Measurements from ENCODE around the gene NMT1. TPM values are rescaled to one million over a fixed set of nuclear protein-coding genes. Genes with fewer than 3 reads are reported as not detected.

The NMT1 gene
- total RNA-seq, 1 experiment from 2014 or later, result 89.7 TPM

DNA sequence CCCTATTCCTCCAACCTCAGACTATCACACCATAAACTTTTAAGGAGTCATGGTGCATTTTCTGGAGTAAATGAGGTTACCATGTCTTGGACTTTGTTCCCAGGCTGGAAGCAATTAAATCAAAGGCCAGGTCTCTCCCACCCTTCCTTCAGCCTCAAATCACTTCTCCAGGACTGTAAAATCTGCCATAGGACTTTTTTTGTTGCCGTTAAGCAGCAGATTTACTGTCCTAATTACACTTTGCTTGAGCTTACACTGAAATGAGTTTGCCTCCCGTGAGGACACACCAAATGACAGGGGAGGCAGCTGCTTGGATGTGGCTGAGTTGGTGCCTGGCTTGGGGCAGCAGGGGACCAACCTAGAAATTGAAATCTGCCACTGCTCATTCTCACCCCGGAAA lies 24.4 kb upstream of the NMT1 start:
- peaks cover 26% of the 10 kb centered on the region for H3K36me3 Mint-ChIP-seq (ENCODE audit: insufficient read depth, unreplicated experiment)
- no peaks in the 10 kb centered on the region for H3K4me1 Mint-ChIP-seq (ENCODE audit: insufficient read depth, unreplicated experiment)
- ChIA-PET CTCF (interaction anchor here (1.0 kb wide), 1 partner anchor 13 kb away, joined by 3 read pairs; no protein-coding TSS in a partner anchor), POLR2A (interaction anchor here (1.0 kb wide), 1 partner anchor 11 kb away, joined by 3 read pairs; no protein-coding TSS in a partner anchor)
- DNase-seq (ENCODE audit: unreplicated experiment), result no peak
- TF ChIP-seq, protein P1, sequence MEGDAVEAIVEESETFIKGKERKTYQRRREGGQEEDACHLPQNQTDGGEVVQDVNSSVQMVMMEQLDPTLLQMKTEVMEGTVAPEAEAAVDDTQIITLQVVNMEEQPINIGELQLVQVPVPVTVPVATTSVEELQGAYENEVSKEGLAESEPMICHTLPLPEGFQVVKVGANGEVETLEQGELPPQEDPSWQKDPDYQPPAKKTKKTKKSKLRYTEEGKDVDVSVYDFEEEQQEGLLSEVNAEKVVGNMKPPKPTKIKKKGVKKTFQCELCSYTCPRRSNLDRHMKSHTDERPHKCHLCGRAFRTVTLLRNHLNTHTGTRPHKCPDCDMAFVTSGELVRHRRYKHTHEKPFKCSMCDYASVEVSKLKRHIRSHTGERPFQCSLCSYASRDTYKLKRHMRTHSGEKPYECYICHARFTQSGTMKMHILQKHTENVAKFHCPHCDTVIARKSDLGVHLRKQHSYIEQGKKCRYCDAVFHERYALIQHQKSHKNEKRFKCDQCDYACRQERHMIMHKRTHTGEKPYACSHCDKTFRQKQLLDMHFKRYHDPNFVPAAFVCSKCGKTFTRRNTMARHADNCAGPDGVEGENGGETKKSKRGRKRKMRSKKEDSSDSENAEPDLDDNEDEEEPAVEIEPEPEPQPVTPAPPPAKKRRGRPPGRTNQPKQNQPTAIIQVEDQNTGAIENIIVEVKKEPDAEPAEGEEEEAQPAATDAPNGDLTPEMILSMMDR (IDR thresholded peaks at IDR 0.05; ENCODE audit: unreplicated experiment), result no peak
- no peak overlapping the region for H3K27ac Mint-ChIP-seq (ENCODE audit: low read depth, unreplicated experiment)
- no peaks in the 10 kb centered on the region for H3K9me3 Mint-ChIP-seq (ENCODE audit: unreplicated experiment)
- H3K4me3 Mint-ChIP-seq (ENCODE audit: unreplicated experiment), result no peak overlapping the region
- intact Hi-C loops (cut with micrococcal nuclease), result no loop called here
- BruUV-seq (replicated peaks), result no TSS peak
- no peaks in the 10 kb centered on the region for H3K27me3 Mint-ChIP-seq (ENCODE audit: insufficient read depth, unreplicated experiment)

DNA sequence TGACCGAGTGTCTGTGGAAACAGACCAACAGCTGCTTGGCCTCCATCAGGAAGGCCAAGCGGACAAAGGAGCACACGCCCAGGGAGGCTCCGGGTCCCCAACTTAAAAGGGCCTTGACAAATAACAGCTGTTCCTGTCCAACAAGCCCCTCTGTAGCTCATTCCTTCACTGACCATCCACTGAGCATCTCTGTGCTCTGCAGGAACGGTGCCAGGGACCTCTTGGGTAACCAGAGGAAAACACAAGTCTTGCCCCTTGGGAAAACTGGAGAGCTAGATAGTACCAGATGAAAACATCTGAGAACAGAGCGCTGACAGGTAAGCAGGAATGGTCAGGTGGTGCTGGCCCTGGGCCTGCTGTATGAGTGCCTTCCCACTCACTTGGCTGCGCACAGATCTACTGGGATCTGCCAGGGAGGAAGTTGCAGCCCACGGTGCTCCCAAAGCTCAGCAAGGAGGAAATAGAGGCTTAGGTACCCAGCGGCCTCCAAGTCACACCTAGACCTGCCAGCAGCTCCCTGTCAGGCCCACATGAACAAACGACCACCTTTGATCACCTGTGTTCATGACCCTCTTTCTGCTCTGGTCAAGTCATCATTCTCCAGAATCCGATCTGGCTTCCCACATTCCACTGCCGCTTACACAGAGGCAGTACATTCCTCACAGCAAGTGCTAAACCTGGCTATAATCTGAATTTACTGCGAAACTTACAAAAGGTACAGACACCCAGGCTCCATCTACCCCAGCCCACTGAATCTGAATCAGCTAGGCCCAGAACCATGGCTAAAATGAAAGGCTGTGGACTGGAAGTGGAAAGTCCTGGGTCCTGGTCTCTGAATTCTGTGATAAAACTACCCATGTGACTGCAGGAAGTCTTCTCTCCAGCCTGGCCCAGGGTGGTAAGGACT lies 22.1 kb upstream of the NMT1 start:
- no TSS peak for BruUV-seq (replicated peaks)
- H3K9me3 Mint-ChIP-seq (ENCODE audit: unreplicated experiment), result no peaks in the 10 kb centered on the region
- H3K27ac Mint-ChIP-seq (ENCODE audit: low read depth, unreplicated experiment), result no peak overlapping the region
- ChIA-PET CTCF (interaction anchor here (0.9 to 2.7 kb wide), 3 partner anchors 17 to 118 kb away, joined by 3 to 18 read pairs (median 5); no protein-coding TSS in a partner anchor), POLR2A (interaction anchor here (0.8 to 2.2 kb wide), 5 partner anchors 11 to 30 kb away, joined by 3 to 7 read pairs (median 3); partner anchors contain the start of gene NMT1)
- TF ChIP-seq, protein P1 (IDR thresholded peaks at IDR 0.05; ENCODE audit: unreplicated experiment), result no peak
- no peak for DNase-seq (ENCODE audit: unreplicated experiment)
- H3K4me1 Mint-ChIP-seq (ENCODE audit: insufficient read depth, unreplicated experiment), result peaks cover 18% of the 10 kb centered on the region
- intact Hi-C loops (cut with micrococcal nuclease), result no loop called here
- H3K4me3 Mint-ChIP-seq (ENCODE audit: unreplicated experiment), result no peak overlapping the region
- H3K27me3 Mint-ChIP-seq (ENCODE audit: insufficient read depth, unreplicated experiment), result no peaks in the 10 kb centered on the region
- peaks cover 20% of the 10 kb centered on the region for H3K36me3 Mint-ChIP-seq (ENCODE audit: insufficient read depth, unreplicated experiment)

DNA sequence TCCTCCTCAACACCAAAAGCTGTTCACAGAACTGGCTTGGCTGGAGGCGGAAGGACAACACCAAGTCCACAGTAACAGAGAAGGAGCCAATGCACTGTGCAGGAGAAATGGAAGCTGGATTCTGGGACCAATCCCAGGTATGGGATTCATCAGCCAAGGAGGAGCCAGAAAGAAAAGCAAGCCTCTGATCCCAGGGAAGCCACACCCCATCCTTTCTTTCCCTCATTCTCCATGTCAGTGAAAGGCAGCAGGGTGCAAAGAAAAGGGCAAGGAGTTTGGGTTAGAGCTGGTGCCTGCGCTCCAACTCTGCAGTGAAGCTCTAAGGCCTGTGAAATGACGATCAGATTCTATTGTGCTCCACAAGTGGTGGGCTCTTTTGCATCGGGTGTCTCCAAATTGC lies 20.7 kb upstream of the NMT1 start:
- CTCF ChIA-PET, result interaction anchor here (1.1 to 1.2 kb wide), 2 partner anchors 26 to 59 kb away, joined by 3 read pairs; no protein-coding TSS in a partner anchor
- BruUV-seq (replicated peaks), result no TSS peak

More for the DNA sequence above, 20.7 kb upstream of the NMT1 start:
- Mint-ChIP-seq H3K27ac (ENCODE audit: low read depth, unreplicated experiment) (no peak overlapping the region), H3K4me1 (ENCODE audit: insufficient read depth, unreplicated experiment) (peaks cover 22% of the 10 kb centered on the region), H3K36me3 (ENCODE audit: insufficient read depth, unreplicated experiment) (peaks cover 14% of the 10 kb centered on the region), H3K27me3 (ENCODE audit: insufficient read depth, unreplicated experiment) (no peaks in the 10 kb centered on the region), H3K9me3 (ENCODE audit: unreplicated experiment) (no peaks in the 10 kb centered on the region), H3K4me3 (ENCODE audit: unreplicated experiment) (no peak overlapping the region)
- TF ChIP-seq, protein P1 (IDR thresholded peaks at IDR 0.05; ENCODE audit: unreplicated experiment), result no peak
- intact Hi-C loops (cut with micrococcal nuclease), result no loop called here
- DNase-seq (ENCODE audit: unreplicated experiment), result no peak
- POLR2A ChIA-PET, result interaction anchor here (0.6 to 2.2 kb wide), 4 partner anchors 10 to 276 kb away, joined by 3 to 7 read pairs (median 3); partner anchors contain the start of gene NMT1
